Astrocyte (in vitro differentiated cells and primary cell): ENCODE data around the gene TIAM2. TPM values are rescaled to one million over a fixed set of nuclear protein-coding genes. Genes with fewer than 3 reads are reported as not detected.

Experiments used
- DNase-seq: peaks from one replicate; pipeline ENCODE4 v3.0.0-alpha.2; 2010; ENCODE audit warnings: low read depth
- FAIRE-seq: peaks from 2 replicates; lab custom pipeline; 2011; peaks lifted over from hg19 to GRCh38; lab: Jason Lieb, UNC
- H2AFZ ChIP-seq: 2 replicates; pipeline ENCODE4 v1.6.0; 2012; ENCODE audit warnings: low read depth, low read length, inconsistent platforms
- H3K27ac ChIP-seq: 2 replicates; pipeline ENCODE4 v1.5.1; 2011; ENCODE audit warnings: low read depth, low read length, inconsistent platforms
- H3K27me3 ChIP-seq: 2 replicates; pipeline ENCODE4 v1.6.0; 2011; ENCODE audit warnings: low read length, inconsistent platforms; ENCODE audit not compliant: insufficient read depth
- H3K36me3 ChIP-seq: 2 replicates; pipeline ENCODE4 v1.5.1; 2011; ENCODE audit warnings: low read length, inconsistent platforms; ENCODE audit not compliant: insufficient read depth
- H3K4me1 ChIP-seq: 2 replicates; pipeline ENCODE4 v1.5.1; 2011; ENCODE audit warnings: low read length, inconsistent platforms; ENCODE audit not compliant: insufficient read depth
- H3K4me2 ChIP-seq: 2 replicates; pipeline ENCODE4 v1.6.0; 2012; ENCODE audit warnings: low read length, inconsistent platforms
- H3K4me3 ChIP-seq: 2 replicates; pipeline ENCODE4 v1.5.1; 2011; ENCODE audit warnings: low read depth, mild to moderate bottlenecking, low read length, inconsistent platforms; ENCODE audit not compliant: insufficient read depth
- H3K79me2 ChIP-seq: 2 replicates; pipeline ENCODE4 v1.6.0; 2012; ENCODE audit warnings: mild to moderate bottlenecking, low read length, inconsistent platforms; ENCODE audit not compliant: insufficient read depth
- H3K9ac ChIP-seq: 2 replicates; pipeline ENCODE4 v1.6.0; 2012; ENCODE audit warnings: mild to moderate bottlenecking, low read length, inconsistent platforms
- H3K9me3 ChIP-seq: 2 replicates; pipeline ENCODE4 v1.5.1; 2012; ENCODE audit warnings: low read depth, mild to moderate bottlenecking, low read length, inconsistent platforms; ENCODE audit not compliant: insufficient read depth
- H4K20me1 ChIP-seq: 2 replicates; pipeline ENCODE4 v1.6.0; 2012; ENCODE audit warnings: low read length, inconsistent platforms; ENCODE audit not compliant: insufficient read depth
- H3K27ac Mint-ChIP-seq: one replicate; pipeline ENCODE4 v1.8.0; 2021; ENCODE audit warnings: mild to moderate bottlenecking, mixed read lengths; ENCODE audit not compliant: unreplicated experiment
- H3K27me3 Mint-ChIP-seq: one replicate; pipeline ENCODE4 v1.8.0; 2021; ENCODE audit warnings: low read depth, mixed read lengths; ENCODE audit not compliant: unreplicated experiment
- H3K36me3 Mint-ChIP-seq: one replicate; pipeline ENCODE4 v1.8.0; 2021; ENCODE audit warnings: low read depth, mixed read lengths; ENCODE audit not compliant: unreplicated experiment
- H3K4me1 Mint-ChIP-seq: one replicate; pipeline ENCODE4 v1.8.0; 2021; ENCODE audit warnings: low read depth, mixed read lengths; ENCODE audit not compliant: unreplicated experiment
- H3K4me3 Mint-ChIP-seq: one replicate; pipeline ENCODE4 v1.8.0; 2021; ENCODE audit warnings: mild to moderate bottlenecking, moderate library complexity, mixed read lengths; ENCODE audit not compliant: unreplicated experiment
- H3K9me3 Mint-ChIP-seq: one replicate; pipeline ENCODE4 v1.8.0; 2021; ENCODE audit warnings: mild to moderate bottlenecking, mixed read lengths; ENCODE audit not compliant: unreplicated experiment
- CTCF ChIP-seq: IDR thresholded peaks from 2 replicates; pipeline ENCODE4 v1.5.1; 2011; ENCODE audit warnings: low read depth, mild to moderate bottlenecking, inconsistent platforms, low read length, moderate library complexity; ENCODE audit not compliant: insufficient read depth
- EZH2 ChIP-seq: IDR thresholded peaks from 2 replicates; pipeline ENCODE4 v1.6.1; 2012; ENCODE audit warnings: mild to moderate bottlenecking, low read length, inconsistent platforms; ENCODE audit not compliant: insufficient read depth
- total RNA-seq: library from RNA; stranded (reverse); gene quantifications from 2 replicates; pipeline ENCODE4 v1.2.1, GENCODE V29; 2021

Gene TIAM2
- total RNA-seq, 1 donor from 2014 or later = 23.6 TPM

DNA sequence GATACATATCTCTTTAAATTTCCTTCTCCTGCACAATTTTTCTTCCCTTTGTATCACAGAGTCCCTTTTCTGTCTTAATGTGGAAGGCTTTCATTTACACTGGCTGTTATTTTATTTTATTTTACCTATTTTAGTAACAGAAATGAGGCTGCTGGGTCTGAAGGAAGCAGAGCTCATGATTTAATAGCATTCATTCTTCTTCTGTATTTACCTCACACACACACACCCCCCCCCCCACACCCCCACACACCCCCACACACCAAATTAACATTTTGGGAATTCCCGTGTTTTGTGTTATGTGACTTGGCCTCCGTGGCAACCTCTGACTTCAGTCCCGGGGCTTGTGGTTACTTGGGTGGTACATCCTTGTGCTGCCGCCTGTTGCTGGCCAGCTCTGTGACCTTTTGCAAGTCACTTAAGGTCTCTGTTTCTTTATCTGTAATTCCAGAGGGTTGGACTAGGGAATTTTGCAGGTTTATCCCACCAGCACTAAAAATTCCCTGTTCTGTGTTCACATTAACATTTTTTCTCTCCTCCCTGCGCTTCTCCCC, 108.8 kb downstream of the TIAM2 start:
- no peak overlapping the region for H3K4me3 ChIP-seq
- H3K4me2 ChIP-seq = no peak overlapping the region
- H3K27ac ChIP-seq = peak overlapping the region; percentile 32
- H3K4me1 Mint-ChIP-seq = peaks cover 35% of the 10 kb centered on the region
- TF ChIP-seq CTCF (no peak), EZH2 (no peak)
- H3K9ac ChIP-seq = no peak overlapping the region
- H3K27ac Mint-ChIP-seq = peak overlapping the region; percentile 67
- H3K27me3 Mint-ChIP-seq = no peaks in the 10 kb centered on the region
- H2AFZ ChIP-seq = no peak overlapping the region
- H3K79me2 ChIP-seq = no peaks in the 10 kb centered on the region
- no peaks in the 10 kb centered on the region for H3K9me3 Mint-ChIP-seq
- H3K4me3 Mint-ChIP-seq = no peak overlapping the region
- peak; percentile 62 for DNase-seq
- no peaks in the 10 kb centered on the region for H3K9me3 ChIP-seq
- H3K36me3 ChIP-seq = no peaks in the 10 kb centered on the region
- H3K36me3 Mint-ChIP-seq = no peaks in the 10 kb centered on the region
- no peak for FAIRE-seq
- H3K27me3 ChIP-seq = no peaks in the 10 kb centered on the region
- H3K4me1 ChIP-seq = peaks cover 30% of the 10 kb centered on the region
- H4K20me1 ChIP-seq = no peaks in the 10 kb centered on the region

GRCh38 chr6:155106456-155107115, 111.5 kb downstream of the TIAM2 start:
- Histone ChIP-seq H3K27me3 (no peaks in the 10 kb centered on the region), H3K27ac (peak overlapping the region; percentile 54), H3K36me3 (no peaks in the 10 kb centered on the region), H2AFZ (peak overlapping the region; percentile 35), H3K9me3 (no peaks in the 10 kb centered on the region), H3K79me2 (no peaks in the 10 kb centered on the region), H3K4me1 (peaks cover 23% of the 10 kb centered on the region), H3K4me3 (no peak overlapping the region), H3K9ac (peak overlapping the region; percentile 56), H3K4me2 (peak overlapping the region; percentile 55), H4K20me1 (no peaks in the 10 kb centered on the region)
- DNase-seq = peak; percentile 61
- Mint-ChIP-seq H3K36me3 (no peaks in the 10 kb centered on the region), H3K27ac (peak overlapping the region; percentile 36), H3K9me3 (no peaks in the 10 kb centered on the region), H3K4me3 (no peak overlapping the region), H3K4me1 (peaks cover 39% of the 10 kb centered on the region), H3K27me3 (no peaks in the 10 kb centered on the region)
- FAIRE-seq = no peak
- TF ChIP-seq CTCF (no peak), EZH2 (no peak)
